Tongue (tissue), 1 donor: ENCODE results near the gene PRR9. TPM values are rescaled to one million over a fixed set of nuclear protein-coding genes. Genes with fewer than 3 reads are reported as not detected.

Experiments
- total RNA-seq: library from RNA; depleted of rRNA; stranded (reverse); fragments of >200 nt; gene quantifications from one replicate; pipeline ENCODE4 v1.2.3, GENCODE V29; 2014

The PRR9 gene
- total RNA-seq, 1 donor from 2014 or later, result not detected

Other genes starting within 250 kb of the PRR9 start
- not detected for gene SPRR4, start 246.9 kb upstream of the PRR9 start, total RNA-seq
- gene SPRR1A, start 233.5 kb upstream of the PRR9 start, total RNA-seq, result not detected
- 58.0 TPM for gene SPRR3, start 215.8 kb upstream of the PRR9 start, total RNA-seq
- gene SPRR1B, start 186.4 kb upstream of the PRR9 start, total RNA-seq, result 1.3 TPM
- not detected for gene SPRR2D, start 176.5 kb upstream of the PRR9 start, total RNA-seq
- gene SPRR2A, start 160.1 kb upstream of the PRR9 start, total RNA-seq, result 3.1 TPM
- not detected for gene SPRR2B, start 146.0 kb upstream of the PRR9 start, total RNA-seq
- not detected for gene SPRR2E, start 123.1 kb upstream of the PRR9 start, total RNA-seq
- not detected for gene SPRR2F, start 104.1 kb upstream of the PRR9 start, total RNA-seq
- gene SPRR2G, start 66.7 kb upstream of the PRR9 start, total RNA-seq, result not detected
- not detected for gene LELP1, start 14.2 kb upstream of the PRR9 start, total RNA-seq
- gene LORICRIN, start 42.1 kb downstream of the PRR9 start, total RNA-seq, result not detected
- gene PGLYRP3, start 95.4 kb downstream of the PRR9 start, total RNA-seq, result 2.4 TPM
- gene PGLYRP4, start 131.3 kb downstream of the PRR9 start, total RNA-seq, result 0.31 TPM
- 739 TPM for gene S100A9, start 140.3 kb downstream of the PRR9 start, total RNA-seq
- gene S100A12, start 158.0 kb downstream of the PRR9 start, total RNA-seq, result 7.6 TPM
- gene S100A8, start 173.5 kb downstream of the PRR9 start, total RNA-seq, result 87.6 TPM
- gene S100A7A, start 198.9 kb downstream of the PRR9 start, total RNA-seq, result not detected
- gene S100A7, start 243.1 kb downstream of the PRR9 start, total RNA-seq, result 2.6 TPM